Measurements from ENCODE around the gene FADS2. TPM values are rescaled to one million over a fixed set of nuclear protein-coding genes. Genes with fewer than 3 reads are reported as not detected.

Gene FADS2
- total and polyA plus RNA-seq, 9 of the 15 experiments (the other 6 are each of a cell fraction or from before 2014, with no cell fraction given) = 2.9 to 42.8 (median 16.2) TPM

DNA sequence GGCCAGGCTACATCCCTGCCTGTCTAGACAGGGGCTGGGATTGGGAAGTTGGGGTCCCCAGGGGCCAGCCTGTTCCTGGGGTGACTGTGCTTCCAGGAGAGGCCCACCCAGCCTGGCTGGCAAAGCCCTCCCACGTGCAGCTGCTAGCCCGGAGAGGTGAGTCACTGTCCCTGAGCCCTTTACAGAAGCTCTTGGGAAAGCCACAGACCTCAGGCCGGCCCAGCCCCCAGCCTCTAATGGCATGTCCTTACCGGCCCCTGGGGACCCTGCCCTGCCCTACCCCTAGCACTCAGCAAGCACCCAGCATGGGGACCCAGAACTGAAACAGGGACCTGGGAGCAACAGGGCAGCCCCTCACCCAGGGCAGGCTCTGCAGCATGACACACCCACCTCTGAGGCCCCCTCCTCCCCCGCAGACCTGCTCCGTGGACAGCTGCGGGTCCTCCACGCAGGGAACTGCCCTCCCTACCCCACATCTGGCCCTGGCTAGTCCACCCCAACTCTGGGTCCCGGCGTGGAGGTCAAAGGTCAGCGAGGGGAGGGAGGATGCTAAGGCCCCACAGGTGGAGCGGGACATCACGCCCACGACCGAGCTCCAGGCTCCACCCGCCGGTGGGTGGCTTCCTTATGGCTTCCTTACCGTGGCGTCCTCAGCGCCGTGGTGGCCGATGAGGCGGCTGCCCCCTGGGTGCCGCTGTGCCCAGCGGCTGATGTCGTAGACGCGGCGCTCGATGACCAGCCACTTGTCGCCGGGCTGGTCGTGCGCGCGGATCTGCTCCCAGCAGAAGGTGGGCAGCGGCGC, 62.6 kb downstream of the FADS2 start (continued):
- TF ChIP-seq, protein P1, sequence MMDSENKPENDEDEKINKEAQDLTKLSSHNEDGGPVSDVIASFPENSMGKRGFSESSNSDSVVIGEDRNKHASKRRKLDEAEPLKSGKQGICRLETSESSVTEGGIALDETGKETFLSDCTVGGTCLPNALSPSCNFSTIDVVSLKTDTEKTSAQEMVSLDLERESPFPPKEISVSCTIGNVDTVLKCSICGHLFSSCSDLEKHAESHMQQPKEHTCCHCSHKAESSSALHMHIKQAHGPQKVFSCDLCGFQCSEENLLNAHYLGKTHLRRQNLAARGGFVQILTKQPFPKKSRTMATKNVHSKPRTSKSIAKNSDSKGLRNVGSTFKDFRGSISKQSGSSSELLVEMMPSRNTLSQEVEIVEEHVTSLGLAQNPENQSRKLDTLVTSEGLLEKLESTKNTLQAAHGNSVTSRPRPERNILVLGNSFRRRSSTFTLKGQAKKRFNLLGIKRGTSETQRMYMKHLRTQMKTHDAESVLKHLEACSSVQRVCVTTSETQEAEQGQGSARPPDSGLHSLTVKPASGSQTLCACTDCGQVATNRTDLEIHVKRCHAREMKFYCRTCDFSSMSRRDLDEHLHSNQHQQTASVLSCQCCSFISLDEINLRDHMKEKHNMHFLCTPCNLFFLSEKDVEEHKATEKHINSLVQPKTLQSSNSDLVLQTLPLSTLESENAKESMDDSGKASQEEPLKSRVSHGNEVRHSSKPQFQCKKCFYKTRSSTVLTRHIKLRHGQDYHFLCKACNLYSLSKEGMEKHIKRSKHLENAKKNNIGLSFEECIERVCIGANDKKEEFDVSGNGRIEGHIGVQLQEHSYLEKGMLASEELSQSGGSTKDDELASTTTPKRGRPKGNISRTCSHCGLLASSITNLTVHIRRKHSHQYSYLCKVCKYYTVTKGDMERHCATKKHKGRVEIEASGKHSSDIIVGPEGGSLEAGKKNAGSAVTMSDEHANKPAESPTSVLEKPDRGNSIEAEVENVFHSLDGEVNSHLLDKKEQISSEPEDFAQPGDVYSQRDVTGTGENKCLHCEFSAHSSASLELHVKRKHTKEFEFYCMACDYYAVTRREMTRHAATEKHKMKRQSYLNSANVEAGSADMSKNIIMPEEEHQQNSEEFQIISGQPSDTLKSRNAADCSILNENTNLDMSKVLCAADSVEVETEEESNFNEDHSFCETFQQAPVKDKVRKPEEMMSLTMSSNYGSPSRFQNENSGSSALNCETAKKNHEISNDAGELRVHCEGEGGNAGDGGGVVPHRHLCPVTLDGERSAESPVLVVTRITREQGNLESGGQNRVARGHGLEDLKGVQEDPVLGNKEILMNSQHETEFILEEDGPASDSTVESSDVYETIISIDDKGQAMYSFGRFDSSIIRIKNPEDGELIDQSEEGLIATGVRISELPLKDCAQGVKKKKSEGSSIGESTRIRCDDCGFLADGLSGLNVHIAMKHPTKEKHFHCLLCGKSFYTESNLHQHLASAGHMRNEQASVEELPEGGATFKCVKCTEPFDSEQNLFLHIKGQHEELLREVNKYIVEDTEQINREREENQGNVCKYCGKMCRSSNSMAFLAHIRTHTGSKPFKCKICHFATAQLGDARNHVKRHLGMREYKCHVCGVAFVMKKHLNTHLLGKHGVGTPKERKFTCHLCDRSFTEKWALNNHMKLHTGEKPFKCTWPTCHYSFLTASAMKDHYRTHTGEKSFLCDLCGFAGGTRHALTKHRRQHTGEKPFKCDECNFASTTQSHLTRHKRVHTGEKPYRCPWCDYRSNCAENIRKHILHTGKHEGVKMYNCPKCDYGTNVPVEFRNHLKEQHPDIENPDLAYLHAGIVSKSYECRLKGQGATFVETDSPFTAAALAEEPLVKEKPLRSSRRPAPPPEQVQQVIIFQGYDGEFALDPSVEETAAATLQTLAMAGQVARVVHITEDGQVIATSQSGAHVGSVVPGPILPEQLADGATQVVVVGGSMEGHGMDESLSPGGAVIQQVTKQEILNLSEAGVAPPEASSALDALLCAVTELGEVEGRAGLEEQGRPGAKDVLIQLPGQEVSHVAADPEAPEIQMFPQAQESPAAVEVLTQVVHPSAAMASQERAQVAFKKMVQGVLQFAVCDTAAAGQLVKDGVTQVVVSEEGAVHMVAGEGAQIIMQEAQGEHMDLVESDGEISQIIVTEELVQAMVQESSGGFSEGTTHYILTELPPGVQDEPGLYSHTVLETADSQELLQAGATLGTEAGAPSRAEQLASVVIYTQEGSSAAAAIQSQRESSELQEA (IDR thresholded peaks at IDR 0.05; ENCODE audit: low read depth) = peak; percentile 10; the same call in 1 of the 2 replicates
- peak; percentile 87 for TF ChIP-seq CHD1 (IDR thresholded peaks at IDR 0.05; ENCODE audit: low read length)
- TF ChIP-seq, protein P2, sequence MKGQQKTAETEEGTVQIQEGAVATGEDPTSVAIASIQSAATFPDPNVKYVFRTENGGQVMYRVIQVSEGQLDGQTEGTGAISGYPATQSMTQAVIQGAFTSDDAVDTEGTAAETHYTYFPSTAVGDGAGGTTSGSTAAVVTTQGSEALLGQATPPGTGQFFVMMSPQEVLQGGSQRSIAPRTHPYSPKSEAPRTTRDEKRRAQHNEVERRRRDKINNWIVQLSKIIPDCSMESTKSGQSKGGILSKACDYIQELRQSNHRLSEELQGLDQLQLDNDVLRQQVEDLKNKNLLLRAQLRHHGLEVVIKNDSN (CRISPR knock-in tag; IDR thresholded peaks at IDR 0.05) = peak; percentile 68
- TF ChIP-seq ZNF23 (CRISPR knock-in tag; IDR thresholded peaks at IDR 0.05) = no peak
- TF ChIP-seq, protein P3, sequence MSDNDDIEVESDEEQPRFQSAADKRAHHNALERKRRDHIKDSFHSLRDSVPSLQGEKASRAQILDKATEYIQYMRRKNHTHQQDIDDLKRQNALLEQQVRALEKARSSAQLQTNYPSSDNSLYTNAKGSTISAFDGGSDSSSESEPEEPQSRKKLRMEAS (CRISPR knock-in tag; IDR thresholded peaks at IDR 0.05) = peak; percentile 66
- TF ChIP-seq GABPB2 (CRISPR knock-in tag; conservative IDR thresholded peaks at IDR 0.05) = no peak
- no peak for TF ChIP-seq NFE2L1 (tag; IDR thresholded peaks at IDR 0.05; ENCODE audit: borderline replicate concordance, low read depth)
- no peak for TF ChIP-seq ELF4 (CRISPR knock-in tag; IDR thresholded peaks at IDR 0.05)
- TF ChIP-seq PHF21A (IDR thresholded peaks at IDR 0.05; ENCODE audit: borderline replicate concordance, low read depth) = no peak
- TF ChIP-seq, protein P4, sequence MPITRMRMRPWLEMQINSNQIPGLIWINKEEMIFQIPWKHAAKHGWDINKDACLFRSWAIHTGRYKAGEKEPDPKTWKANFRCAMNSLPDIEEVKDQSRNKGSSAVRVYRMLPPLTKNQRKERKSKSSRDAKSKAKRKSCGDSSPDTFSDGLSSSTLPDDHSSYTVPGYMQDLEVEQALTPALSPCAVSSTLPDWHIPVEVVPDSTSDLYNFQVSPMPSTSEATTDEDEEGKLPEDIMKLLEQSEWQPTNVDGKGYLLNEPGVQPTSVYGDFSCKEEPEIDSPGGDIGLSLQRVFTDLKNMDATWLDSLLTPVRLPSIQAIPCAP (CRISPR knock-in tag; IDR thresholded peaks at IDR 0.05; ENCODE audit: borderline replicate concordance) = no peak
- TF ChIP-seq, protein P5, sequence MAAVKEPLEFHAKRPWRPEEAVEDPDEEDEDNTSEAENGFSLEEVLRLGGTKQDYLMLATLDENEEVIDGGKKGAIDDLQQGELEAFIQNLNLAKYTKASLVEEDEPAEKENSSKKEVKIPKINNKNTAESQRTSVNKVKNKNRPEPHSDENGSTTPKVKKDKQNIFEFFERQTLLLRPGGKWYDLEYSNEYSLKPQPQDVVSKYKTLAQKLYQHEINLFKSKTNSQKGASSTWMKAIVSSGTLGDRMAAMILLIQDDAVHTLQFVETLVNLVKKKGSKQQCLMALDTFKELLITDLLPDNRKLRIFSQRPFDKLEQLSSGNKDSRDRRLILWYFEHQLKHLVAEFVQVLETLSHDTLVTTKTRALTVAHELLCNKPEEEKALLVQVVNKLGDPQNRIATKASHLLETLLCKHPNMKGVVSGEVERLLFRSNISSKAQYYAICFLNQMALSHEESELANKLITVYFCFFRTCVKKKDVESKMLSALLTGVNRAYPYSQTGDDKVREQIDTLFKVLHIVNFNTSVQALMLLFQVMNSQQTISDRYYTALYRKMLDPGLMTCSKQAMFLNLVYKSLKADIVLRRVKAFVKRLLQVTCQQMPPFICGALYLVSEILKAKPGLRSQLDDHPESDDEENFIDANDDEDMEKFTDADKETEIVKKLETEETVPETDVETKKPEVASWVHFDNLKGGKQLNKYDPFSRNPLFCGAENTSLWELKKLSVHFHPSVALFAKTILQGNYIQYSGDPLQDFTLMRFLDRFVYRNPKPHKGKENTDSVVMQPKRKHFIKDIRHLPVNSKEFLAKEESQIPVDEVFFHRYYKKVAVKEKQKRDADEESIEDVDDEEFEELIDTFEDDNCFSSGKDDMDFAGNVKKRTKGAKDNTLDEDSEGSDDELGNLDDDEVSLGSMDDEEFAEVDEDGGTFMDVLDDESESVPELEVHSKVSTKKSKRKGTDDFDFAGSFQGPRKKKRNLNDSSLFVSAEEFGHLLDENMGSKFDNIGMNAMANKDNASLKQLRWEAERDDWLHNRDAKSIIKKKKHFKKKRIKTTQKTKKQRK (IDR thresholded peaks at IDR 0.05; ENCODE audit: borderline replicate concordance, low read depth, low read length) = no peak
- no peak for TF ChIP-seq DMBX1 (CRISPR knock-in tag; IDR thresholded peaks at IDR 0.05; ENCODE audit: borderline replicate concordance)
